ENCODE measurements around the gene GAGE12F.
"Not testable (repeated sequence)": the region's sequence is repeated elsewhere in the genome, so short reads cannot be mapped to it uniquely, and the experiment has no call there.

- TF ChIP-seq EZH2 (IDR thresholded peaks at IDR 0.05; ENCODE audit: borderline replicate concordance, low read length); CTCF (conservative IDR thresholded peaks at IDR 0.05 in 1 of 2, IDR thresholded peaks at IDR 0.05 in 1 of 2; ENCODE audit: extremely low read depth in 1 of 2, insufficient read depth in 1 of 2, low read depth in 1 of 2, low read length in 2 of 2): not testable (repeated sequence)
Measured at GRCh38 chrX:49598720-49599119, 38.1 kb downstream of the GAGE12F start, which contains the start of gene GAGE1.

All from mammary epithelial cell (primary cell).